ENCODE measurements around the gene PKMYT1.
A peak's percentile ranks its signal among the peaks of the same experiment; 100 is the strongest.

Gene PKMYT1

DNA sequence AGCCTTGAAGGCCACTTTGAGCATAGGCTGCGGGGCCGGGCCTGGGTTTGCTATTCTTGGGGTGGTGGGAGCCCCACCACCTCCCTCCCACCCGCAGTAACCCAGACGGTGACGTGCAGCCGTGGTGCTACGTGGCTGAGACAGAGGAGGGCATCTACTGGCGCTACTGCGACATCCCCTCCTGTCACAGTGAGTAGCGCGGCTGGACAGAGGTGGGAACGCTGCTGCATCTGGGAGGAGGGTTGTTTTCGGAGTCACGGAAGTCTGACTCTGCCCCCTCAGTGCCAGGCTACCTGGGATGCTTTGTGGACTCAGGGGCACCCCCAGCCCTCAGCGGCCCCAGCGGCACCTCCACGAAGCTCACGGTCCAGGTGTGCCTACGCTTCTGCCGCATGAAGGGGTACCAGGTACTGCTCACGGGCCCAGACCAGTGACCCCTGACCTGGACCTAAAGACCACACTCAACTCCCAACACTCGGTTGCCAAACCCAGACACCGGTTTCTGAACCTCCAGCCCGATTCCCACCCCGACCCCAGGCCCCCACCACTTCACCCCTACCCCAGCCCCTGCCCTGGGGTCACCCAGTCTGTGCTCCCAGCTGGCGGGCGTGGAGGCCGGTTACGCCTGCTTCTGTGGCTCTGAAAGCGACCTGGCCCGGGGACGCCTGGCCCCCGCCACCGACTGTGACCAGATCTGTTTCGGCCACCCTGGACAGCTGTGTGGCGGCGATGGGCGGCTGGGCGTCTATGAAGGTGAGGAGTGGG is 14.0 kb downstream of the PKMYT1 start:
- Histone ChIP-seq H3K4me1 (ENCODE audit: control insufficient read depth, low read length) (peaks cover 72% of the 10 kb centered on the region), H3K27ac (ENCODE audit: low read depth, low read length) (peak overlapping the region; percentile 86), H4K20me1 (ENCODE audit: control insufficient read depth, insufficient read depth, low read depth, low read length) (peaks cover 9% of the 10 kb centered on the region), H3K36me3 (ENCODE audit: control insufficient read depth, low read length) (peaks cover 32% of the 10 kb centered on the region), H3K4me2 (ENCODE audit: low read length) (peak overlapping the region; percentile 97), H3F3A (ENCODE audit: control insufficient read depth, insufficient read depth) (peaks cover 25% of the 10 kb centered on the region), H3K9me3 (ENCODE audit: control insufficient read depth, insufficient read depth, low read length) (no peaks in the 10 kb centered on the region), H3K4me3 (ENCODE audit: low read length) (peak overlapping the region; percentile 92), H3K9me2 (replicated peaks; ENCODE audit: control insufficient read depth, low read length) (no peaks in the 10 kb centered on the region), H3K79me2 (ENCODE audit: control insufficient read depth, low read length) (peaks cover 28% of the 10 kb centered on the region), H3K27me3 (ENCODE audit: control insufficient read depth, low read length) (no peaks in the 10 kb centered on the region)
- TF ChIP-seq, protein P1, sequence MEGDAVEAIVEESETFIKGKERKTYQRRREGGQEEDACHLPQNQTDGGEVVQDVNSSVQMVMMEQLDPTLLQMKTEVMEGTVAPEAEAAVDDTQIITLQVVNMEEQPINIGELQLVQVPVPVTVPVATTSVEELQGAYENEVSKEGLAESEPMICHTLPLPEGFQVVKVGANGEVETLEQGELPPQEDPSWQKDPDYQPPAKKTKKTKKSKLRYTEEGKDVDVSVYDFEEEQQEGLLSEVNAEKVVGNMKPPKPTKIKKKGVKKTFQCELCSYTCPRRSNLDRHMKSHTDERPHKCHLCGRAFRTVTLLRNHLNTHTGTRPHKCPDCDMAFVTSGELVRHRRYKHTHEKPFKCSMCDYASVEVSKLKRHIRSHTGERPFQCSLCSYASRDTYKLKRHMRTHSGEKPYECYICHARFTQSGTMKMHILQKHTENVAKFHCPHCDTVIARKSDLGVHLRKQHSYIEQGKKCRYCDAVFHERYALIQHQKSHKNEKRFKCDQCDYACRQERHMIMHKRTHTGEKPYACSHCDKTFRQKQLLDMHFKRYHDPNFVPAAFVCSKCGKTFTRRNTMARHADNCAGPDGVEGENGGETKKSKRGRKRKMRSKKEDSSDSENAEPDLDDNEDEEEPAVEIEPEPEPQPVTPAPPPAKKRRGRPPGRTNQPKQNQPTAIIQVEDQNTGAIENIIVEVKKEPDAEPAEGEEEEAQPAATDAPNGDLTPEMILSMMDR (IDR thresholded peaks at IDR 0.05; ENCODE audit: low read depth, low read length, poor library complexity, severe bottlenecking), result no peak
- TF ChIP-seq EZH2phosphoT487 (IDR thresholded peaks at IDR 0.05; ENCODE audit: borderline replicate concordance, low read length), result no peak

DNA sequence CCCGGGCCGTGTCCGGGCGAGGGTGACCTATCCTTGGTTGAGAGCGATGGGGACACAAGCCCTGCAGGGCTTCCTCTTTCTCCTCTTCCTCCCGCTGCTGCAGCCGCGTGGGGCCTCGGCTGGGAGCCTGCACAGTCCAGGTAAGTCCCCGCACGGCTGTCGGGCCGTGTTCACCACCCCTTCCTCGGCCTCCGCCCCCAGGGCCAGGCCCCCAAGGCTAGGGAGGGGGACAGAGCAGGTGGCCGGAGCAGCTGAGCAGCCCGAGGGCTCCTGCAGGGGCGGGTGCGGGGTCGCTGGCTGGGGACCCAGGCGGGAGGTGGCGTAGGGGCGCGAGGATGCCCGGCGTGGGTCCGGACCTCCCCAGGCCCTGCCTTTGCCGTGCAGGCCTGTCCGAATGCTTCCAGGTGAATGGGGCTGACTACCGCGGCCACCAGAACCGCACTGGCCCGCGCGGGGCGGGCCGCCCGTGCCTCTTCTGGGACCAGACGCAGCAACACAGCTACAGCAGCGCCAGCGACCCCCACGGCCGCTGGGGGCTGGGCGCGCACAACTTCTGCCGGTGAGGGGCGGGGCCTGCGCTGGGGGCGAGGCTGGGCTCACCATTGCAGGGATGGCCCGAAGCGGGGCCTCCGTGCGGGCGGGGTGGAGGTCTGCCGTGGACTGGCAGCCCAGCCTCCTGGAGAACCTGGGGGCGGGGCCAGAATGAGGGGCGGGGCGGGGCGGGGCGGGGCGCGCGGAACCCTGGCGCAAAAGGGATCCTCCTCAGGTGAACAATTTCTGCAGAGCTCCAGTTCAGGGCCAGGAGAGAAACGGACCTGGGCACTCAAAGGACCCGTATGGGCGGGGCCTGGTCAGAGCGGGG is 15.5 kb downstream of the PKMYT1 start:
- Histone ChIP-seq H3K36me3 (ENCODE audit: control insufficient read depth, low read length) (peaks cover 18% of the 10 kb centered on the region), H3K9me2 (replicated peaks; ENCODE audit: control insufficient read depth, low read length) (no peaks in the 10 kb centered on the region), H3K9me3 (ENCODE audit: control insufficient read depth, insufficient read depth, low read length) (no peaks in the 10 kb centered on the region), H3K79me2 (ENCODE audit: control insufficient read depth, low read length) (peaks cover 13% of the 10 kb centered on the region), H3K4me1 (ENCODE audit: control insufficient read depth, low read length) (peaks cover 72% of the 10 kb centered on the region), H3K4me2 (ENCODE audit: low read length) (peak overlapping the region; percentile 97), H4K20me1 (ENCODE audit: control insufficient read depth, insufficient read depth, low read depth, low read length) (no peaks in the 10 kb centered on the region), H3F3A (ENCODE audit: control insufficient read depth, insufficient read depth) (peaks cover 28% of the 10 kb centered on the region), H3K27ac (ENCODE audit: low read depth, low read length) (peak overlapping the region; percentile 86), H3K4me3 (ENCODE audit: low read length) (peak overlapping the region; percentile 92), H3K27me3 (ENCODE audit: control insufficient read depth, low read length) (0 out of 2 replicates have a peak, but pooled peaks cover 2% of the 10 kb centered on the region)
- TF ChIP-seq EZH2phosphoT487 (IDR thresholded peaks at IDR 0.05; ENCODE audit: borderline replicate concordance, low read length), result no peak
- TF ChIP-seq, protein P1 (IDR thresholded peaks at IDR 0.05; ENCODE audit: low read depth, low read length, poor library complexity, severe bottlenecking), result peak; percentile 9

DNA sequence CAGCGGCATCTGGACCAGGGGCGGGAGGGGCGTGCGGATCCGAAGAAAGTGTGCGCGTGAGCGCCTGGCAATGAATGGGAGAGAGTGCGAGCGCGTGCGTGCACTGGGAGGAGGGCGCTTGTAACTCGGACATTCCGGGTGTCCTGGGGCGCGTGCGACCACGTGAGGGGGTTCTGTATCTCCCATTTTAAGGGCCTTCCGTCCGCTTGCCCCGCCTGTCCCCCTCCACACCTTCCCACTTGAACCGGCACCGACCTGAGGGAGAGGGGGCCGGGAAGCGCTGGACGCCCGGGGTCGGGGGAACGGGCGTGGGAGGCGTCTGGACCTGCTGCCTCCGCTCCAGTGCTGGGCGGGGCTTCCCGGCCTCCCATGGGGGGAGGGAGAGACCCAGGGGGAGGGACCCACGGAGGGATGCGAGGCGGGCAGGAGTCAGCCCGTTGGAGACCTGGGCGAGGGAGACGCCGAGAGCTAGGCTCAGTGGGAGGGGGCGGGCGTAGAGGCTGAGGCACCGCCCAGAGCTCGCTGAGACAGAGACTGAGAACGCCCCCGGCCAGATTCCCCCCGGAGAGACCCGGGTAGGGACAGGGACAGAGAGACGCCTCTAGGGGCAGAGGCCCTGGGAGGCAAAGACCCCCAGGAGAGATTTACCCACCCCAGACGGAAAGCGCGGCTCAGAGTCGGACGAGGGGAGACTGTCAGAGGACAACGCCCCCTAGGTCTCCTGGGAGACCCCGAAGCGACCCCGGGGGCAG is 16.3 kb downstream of the PKMYT1 start, which contains the start of gene KREMEN2:
Gene KREMEN2, plus strand, starts transcription at position 553 of the 752 bp plus-strand sequence. CDS start 246 bp downstream, outside the sequence.
- Histone ChIP-seq H3K27me3 (ENCODE audit: control insufficient read depth, low read length) (peaks cover 7% of the 10 kb centered on the region; the same call in 1 of the 2 replicates), H4K20me1 (ENCODE audit: control insufficient read depth, insufficient read depth, low read depth, low read length) (no peaks in the 10 kb centered on the region), H3K9me3 (ENCODE audit: control insufficient read depth, insufficient read depth, low read length) (no peaks in the 10 kb centered on the region), H3K4me3 (ENCODE audit: low read length) (peak within 1 kb of the TSS; percentile 92), H3K4me1 (ENCODE audit: control insufficient read depth, low read length) (peaks cover 76% of the 10 kb centered on the region), H3F3A (ENCODE audit: control insufficient read depth, insufficient read depth) (peaks cover 28% of the 10 kb centered on the region), H3K79me2 (ENCODE audit: control insufficient read depth, low read length) (peaks cover 8% of the 10 kb centered on the region; the same call in 1 of the 2 replicates), H3K9me2 (replicated peaks; ENCODE audit: control insufficient read depth, low read length) (no peaks in the 10 kb centered on the region), H3K36me3 (ENCODE audit: control insufficient read depth, low read length) (peaks cover 15% of the 10 kb centered on the region), H3K27ac (ENCODE audit: low read depth, low read length) (peak within 1 kb of the TSS; percentile 86), H3K4me2 (ENCODE audit: low read length) (peak within 1 kb of the TSS; percentile 97)
- TF ChIP-seq EZH2phosphoT487 (IDR thresholded peaks at IDR 0.05; ENCODE audit: borderline replicate concordance, low read length), result no peak
- TF ChIP-seq, protein P1 (IDR thresholded peaks at IDR 0.05; ENCODE audit: low read depth, low read length, poor library complexity, severe bottlenecking), result peak; percentile 36

Measured in DOHH2 (cell line).